Caco-2 (cell line): Measurements from ENCODE around the gene TNFSF18. TPM values are rescaled to one million over a fixed set of nuclear protein-coding genes. Genes with fewer than 3 reads are reported as not detected.

Source experiments
- BruUV-seq: library from RNA; stranded (reverse); fragments of 400-500 nt; replicated peaks from 2 replicates; lab custom pipeline; 2021; lab: Mats Ljungman, UMichigan
- CTCF ChIA-PET: fragments of 300-600 bp; sonication (Branson Sonifier 250); formaldehyde crosslinking; loops from one replicate; lab custom pipeline; 2022; ENCODE audit warnings: antibody characterized with exemption; lab: Charles Lee
- POLR2A ChIA-PET: fragments of 300-600 bp; sonication (Branson Sonifier 250); formaldehyde crosslinking; loops from one replicate; lab custom pipeline; 2022; ENCODE audit warnings: antibody characterized with exemption; lab: Charles Lee
- DNase-seq, 2 experiments: peaks; one replicate each; pipeline versions ENCODE4 v3.0.0 to v3.0.0-alpha.2; 2020 to 2022
- H3K27me3 ChIP-seq: replicated peaks from 2 replicates; pipeline ENCODE4 v1.6.0; 2011; ENCODE audit warnings: low read length; ENCODE audit not compliant: control insufficient read depth, insufficient read depth
- H3K36me3 ChIP-seq: 2 replicates; pipeline ENCODE4 v1.5.1; 2011; ENCODE audit warnings: low read length; ENCODE audit not compliant: control insufficient read depth, insufficient read depth
- H3K4me1 ChIP-seq: fragments of 250-450 bp; sonication (Bioruptor Pico); 2 replicates; pipeline ENCODE4 v1.5.1; 2020; ENCODE audit warnings: mild to moderate bottlenecking
- H3K4me3 ChIP-seq: 2 replicates; pipeline ENCODE4 v1.5.1; 2011; ENCODE audit warnings: low read depth, mild to moderate bottlenecking, control low read depth, low read length
- H3K9me3 ChIP-seq: fragments of 250-450 bp; sonication (Bioruptor Pico); 2 replicates; pipeline ENCODE4 v1.5.1; 2020; ENCODE audit warnings: mild to moderate bottlenecking, moderate library complexity
- H3K27ac Mint-ChIP-seq: one replicate; pipeline ENCODE4 v1.8.0; 2022; ENCODE audit warnings: mixed read lengths; ENCODE audit not compliant: unreplicated experiment
- H3K27me3 Mint-ChIP-seq: one replicate; pipeline ENCODE4 v1.8.0; 2022; ENCODE audit warnings: mixed read lengths; ENCODE audit not compliant: insufficient read depth, unreplicated experiment
- H3K36me3 Mint-ChIP-seq: one replicate; pipeline ENCODE4 v1.8.0; 2022; ENCODE audit warnings: mild to moderate bottlenecking, mixed read lengths; ENCODE audit not compliant: insufficient read depth, unreplicated experiment
- H3K4me1 Mint-ChIP-seq: one replicate; pipeline ENCODE4 v1.8.0; 2022; ENCODE audit warnings: low read depth, mixed read lengths; ENCODE audit not compliant: unreplicated experiment
- H3K4me3 Mint-ChIP-seq: one replicate; pipeline ENCODE4 v1.8.0; 2022; ENCODE audit warnings: mild to moderate bottlenecking, moderate library complexity, mixed read lengths; ENCODE audit not compliant: unreplicated experiment
- H3K9me3 Mint-ChIP-seq: one replicate; pipeline ENCODE4 v1.8.0; 2022; ENCODE audit warnings: mixed read lengths; ENCODE audit not compliant: unreplicated experiment
- CTCF ChIP-seq, 2 experiments: fragments of 200-600 bp in 1 of 2; IDR thresholded peaks; 1 replicate in 1 of 2; 2 replicates in 1 of 2; pipeline versions ENCODE4 v1.5.1 to v1.8.0; 2011 to 2022; ENCODE audit warnings: antibody characterized with exemption in 1 of 2, control low read depth in 1 of 2, inconsistent platforms in 1 of 2, low read depth in 1 of 2, low read length in 1 of 2, mild to moderate bottlenecking in 1 of 2, moderate library complexity in 1 of 2; ENCODE audit not compliant: insufficient read depth in 1 of 2, severe bottlenecking in 1 of 2, unreplicated experiment in 1 of 2
- intact Hi-C: fragments of 100-400 bp; cut with micrococcal nuclease; formaldehyde crosslinking; loops from one replicate; pipeline ENCODE4 v1.10.0; 2022; ENCODE audit not compliant: unreplicated experiment
- total RNA-seq: library from RNA; stranded (reverse); gene quantifications from 2 replicates; pipeline ENCODE4 v1.2.3, GENCODE V29; 2022

TNFSF18 gene
- total RNA-seq, 1 experiment from 2014 or later, result not detected

DNA sequence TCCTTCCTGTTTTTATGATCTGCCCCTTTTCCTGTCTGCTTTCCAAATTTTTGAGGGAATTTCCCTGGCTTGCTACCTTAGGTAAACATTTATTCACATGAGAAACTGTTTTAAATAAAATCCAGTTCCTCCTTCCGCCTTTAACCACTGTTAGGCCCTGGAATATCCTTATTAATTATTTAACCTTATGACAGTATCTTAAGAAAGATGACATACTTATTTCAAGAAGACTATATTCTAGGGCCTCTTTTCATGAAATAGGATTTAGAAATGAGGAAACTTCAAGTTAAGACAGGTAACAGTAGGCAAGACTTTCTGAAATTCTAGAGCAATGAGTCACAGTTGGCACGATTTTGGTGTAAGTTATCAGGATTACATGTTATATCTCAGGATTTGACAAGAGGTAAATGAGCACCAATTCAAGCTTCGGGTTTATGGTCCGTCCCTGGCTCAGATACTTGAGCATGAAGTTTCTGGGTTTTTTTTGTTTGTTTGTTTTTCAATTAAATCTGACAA is 2.0 kb upstream of the TNFSF18 start:
- no peak overlapping the region for H3K27ac Mint-ChIP-seq
- H3K27me3 ChIP-seq, result no peaks in the 10 kb centered on the region
- DNase-seq, result no peak
- TF ChIP-seq CTCF (IDR thresholded peaks at IDR 0.05; ENCODE audit: insufficient read depth in 1 of 2, low read depth in 1 of 2, low read length in 1 of 2, severe bottlenecking in 1 of 2, unreplicated experiment in 1 of 2), result no peak
- CTCF ChIA-PET, result no interaction called here
- H3K36me3 ChIP-seq, result no peaks in the 10 kb centered on the region
- H3K4me1 Mint-ChIP-seq, result no peaks in the 10 kb centered on the region
- H3K9me3 ChIP-seq, result no peaks in the 10 kb centered on the region
- no peaks in the 10 kb centered on the region; the same call in 1 of the 2 replicates for H3K4me1 ChIP-seq
- intact Hi-C loops, result loop anchor here (5.0 kb wide), 1 partner anchor 150 kb away; no protein-coding TSS in a partner anchor
- POLR2A ChIA-PET, result no interaction called here
- BruUV-seq, result no TSS peak
- no peaks in the 10 kb centered on the region for H3K27me3 Mint-ChIP-seq
- H3K36me3 Mint-ChIP-seq, result no peaks in the 10 kb centered on the region
- H3K4me3 ChIP-seq, result no peak overlapping the region
- no peaks in the 10 kb centered on the region for H3K9me3 Mint-ChIP-seq
- no peak overlapping the region for H3K4me3 Mint-ChIP-seq

- DNase-seq, result no peak
- no TSS peak for BruUV-seq
- Mint-ChIP-seq H3K4me1 (no peaks in the 10 kb centered on the region), H3K36me3 (no peaks in the 10 kb centered on the region), H3K4me3 (no peak overlapping the region), H3K27me3 (no peaks in the 10 kb centered on the region), H3K27ac (no peak overlapping the region), H3K9me3 (no peaks in the 10 kb centered on the region)
- TF ChIP-seq CTCF (IDR thresholded peaks at IDR 0.05; ENCODE audit: insufficient read depth in 1 of 2, low read depth in 1 of 2, low read length in 1 of 2, severe bottlenecking in 1 of 2, unreplicated experiment in 1 of 2), result no peak
- Histone ChIP-seq H3K4me3 (no peak overlapping the region), H3K36me3 (no peaks in the 10 kb centered on the region), H3K27me3 (no peaks in the 10 kb centered on the region), H3K4me1 (no peaks in the 10 kb centered on the region; the same call in 1 of the 2 replicates), H3K9me3 (no peaks in the 10 kb centered on the region)
- ChIA-PET POLR2A (no interaction called here), CTCF (no interaction called here)
- intact Hi-C loops, result no loop called here
Observed at GRCh38 chr1:173049322-173049633, 1.5 kb downstream of the TNFSF18 start.

DNA sequence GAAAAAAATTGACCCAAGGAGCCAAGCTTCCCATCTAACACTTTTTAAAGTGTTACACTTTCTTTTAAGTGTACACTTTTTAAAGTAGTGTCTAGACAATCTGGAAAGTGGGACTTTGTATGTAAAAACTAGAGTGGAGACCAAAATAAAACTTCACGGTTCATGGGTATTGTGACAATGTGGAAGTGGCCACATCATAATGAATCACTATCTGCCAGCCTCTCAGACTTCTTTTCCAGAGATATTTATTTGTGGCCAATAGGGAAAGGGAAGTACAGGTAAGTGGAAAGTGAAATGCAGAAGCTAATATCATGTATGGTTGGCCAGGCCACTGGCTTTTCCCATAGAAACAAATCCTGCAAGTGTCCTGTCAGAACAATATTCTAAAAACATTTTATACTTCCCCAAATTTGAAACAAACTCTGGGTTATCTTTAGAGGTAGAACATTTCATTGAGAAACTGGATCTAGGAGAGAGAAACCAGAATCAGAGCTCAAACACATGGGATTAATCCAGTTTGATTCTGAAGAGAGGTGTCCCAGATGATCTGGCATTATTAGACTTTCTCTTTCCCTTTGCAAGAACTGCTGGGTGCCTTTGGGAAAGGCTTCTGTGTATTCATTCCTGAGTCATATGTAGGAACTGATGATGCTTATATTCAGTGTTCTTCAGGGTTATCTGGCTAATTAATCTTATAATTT is 2.0 kb downstream of the TNFSF18 start:
- no TSS peak for BruUV-seq

More for the DNA sequence above, 2.0 kb downstream of the TNFSF18 start:
- H3K4me1 Mint-ChIP-seq, result no peaks in the 10 kb centered on the region
- DNase-seq, result no peak
- Histone ChIP-seq H3K4me1 (no peaks in the 10 kb centered on the region; the same call in 1 of the 2 replicates), H3K9me3 (no peaks in the 10 kb centered on the region), H3K27me3 (no peaks in the 10 kb centered on the region), H3K36me3 (no peaks in the 10 kb centered on the region), H3K4me3 (no peak overlapping the region)
- ChIA-PET POLR2A (no interaction called here), CTCF (no interaction called here)
- H3K4me3 Mint-ChIP-seq, result no peak overlapping the region
- intact Hi-C loops, result no loop called here
- no peak overlapping the region for H3K27ac Mint-ChIP-seq
- H3K9me3 Mint-ChIP-seq, result no peaks in the 10 kb centered on the region
- no peaks in the 10 kb centered on the region for H3K36me3 Mint-ChIP-seq
- no peaks in the 10 kb centered on the region for H3K27me3 Mint-ChIP-seq
- no peak for TF ChIP-seq CTCF (IDR thresholded peaks at IDR 0.05; ENCODE audit: insufficient read depth in 1 of 2, low read depth in 1 of 2, low read length in 1 of 2, severe bottlenecking in 1 of 2, unreplicated experiment in 1 of 2)
